ENCODE results near the gene STARD13.

DNA sequence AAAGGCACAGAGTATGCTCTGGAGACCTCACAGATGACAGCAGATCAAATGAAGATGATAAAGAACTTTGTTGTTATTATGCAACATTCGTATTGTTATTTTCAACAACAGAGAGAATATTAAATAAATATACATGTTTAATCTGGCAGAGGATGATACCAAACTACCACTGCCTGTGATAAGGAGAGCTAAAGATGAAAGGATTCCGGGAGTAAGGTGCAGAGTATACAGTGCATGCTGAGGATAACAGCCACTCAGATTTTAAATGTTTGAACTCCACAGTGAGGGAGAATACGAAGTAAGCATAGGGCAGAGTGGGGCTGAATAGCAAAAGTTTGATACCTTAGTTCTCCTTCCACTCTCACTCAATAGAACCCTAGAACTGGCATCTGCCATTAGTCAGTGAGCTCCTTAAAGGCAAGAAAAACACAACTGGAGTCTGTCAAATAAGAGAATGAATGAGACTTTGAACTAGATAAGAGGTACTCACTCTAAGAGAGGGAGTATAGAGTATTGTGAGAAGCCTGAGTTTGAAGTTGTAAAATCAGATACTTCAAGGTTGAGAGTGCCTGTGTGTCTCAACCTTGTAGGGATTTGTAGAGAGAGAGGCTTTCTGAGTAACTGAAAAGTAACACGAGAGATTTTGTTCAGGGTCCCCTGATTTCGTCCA is 78.5 kb downstream of the STARD13 start:
- TF ChIP-seq, protein P1, sequence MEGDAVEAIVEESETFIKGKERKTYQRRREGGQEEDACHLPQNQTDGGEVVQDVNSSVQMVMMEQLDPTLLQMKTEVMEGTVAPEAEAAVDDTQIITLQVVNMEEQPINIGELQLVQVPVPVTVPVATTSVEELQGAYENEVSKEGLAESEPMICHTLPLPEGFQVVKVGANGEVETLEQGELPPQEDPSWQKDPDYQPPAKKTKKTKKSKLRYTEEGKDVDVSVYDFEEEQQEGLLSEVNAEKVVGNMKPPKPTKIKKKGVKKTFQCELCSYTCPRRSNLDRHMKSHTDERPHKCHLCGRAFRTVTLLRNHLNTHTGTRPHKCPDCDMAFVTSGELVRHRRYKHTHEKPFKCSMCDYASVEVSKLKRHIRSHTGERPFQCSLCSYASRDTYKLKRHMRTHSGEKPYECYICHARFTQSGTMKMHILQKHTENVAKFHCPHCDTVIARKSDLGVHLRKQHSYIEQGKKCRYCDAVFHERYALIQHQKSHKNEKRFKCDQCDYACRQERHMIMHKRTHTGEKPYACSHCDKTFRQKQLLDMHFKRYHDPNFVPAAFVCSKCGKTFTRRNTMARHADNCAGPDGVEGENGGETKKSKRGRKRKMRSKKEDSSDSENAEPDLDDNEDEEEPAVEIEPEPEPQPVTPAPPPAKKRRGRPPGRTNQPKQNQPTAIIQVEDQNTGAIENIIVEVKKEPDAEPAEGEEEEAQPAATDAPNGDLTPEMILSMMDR (IDR thresholded peaks at IDR 0.05; ENCODE audit: insufficient read depth, low read length): no peak
- no peak for TF ChIP-seq POLR2AphosphoS5 (IDR thresholded peaks at IDR 0.05; ENCODE audit: low read depth)
- TF ChIP-seq, protein P2, sequence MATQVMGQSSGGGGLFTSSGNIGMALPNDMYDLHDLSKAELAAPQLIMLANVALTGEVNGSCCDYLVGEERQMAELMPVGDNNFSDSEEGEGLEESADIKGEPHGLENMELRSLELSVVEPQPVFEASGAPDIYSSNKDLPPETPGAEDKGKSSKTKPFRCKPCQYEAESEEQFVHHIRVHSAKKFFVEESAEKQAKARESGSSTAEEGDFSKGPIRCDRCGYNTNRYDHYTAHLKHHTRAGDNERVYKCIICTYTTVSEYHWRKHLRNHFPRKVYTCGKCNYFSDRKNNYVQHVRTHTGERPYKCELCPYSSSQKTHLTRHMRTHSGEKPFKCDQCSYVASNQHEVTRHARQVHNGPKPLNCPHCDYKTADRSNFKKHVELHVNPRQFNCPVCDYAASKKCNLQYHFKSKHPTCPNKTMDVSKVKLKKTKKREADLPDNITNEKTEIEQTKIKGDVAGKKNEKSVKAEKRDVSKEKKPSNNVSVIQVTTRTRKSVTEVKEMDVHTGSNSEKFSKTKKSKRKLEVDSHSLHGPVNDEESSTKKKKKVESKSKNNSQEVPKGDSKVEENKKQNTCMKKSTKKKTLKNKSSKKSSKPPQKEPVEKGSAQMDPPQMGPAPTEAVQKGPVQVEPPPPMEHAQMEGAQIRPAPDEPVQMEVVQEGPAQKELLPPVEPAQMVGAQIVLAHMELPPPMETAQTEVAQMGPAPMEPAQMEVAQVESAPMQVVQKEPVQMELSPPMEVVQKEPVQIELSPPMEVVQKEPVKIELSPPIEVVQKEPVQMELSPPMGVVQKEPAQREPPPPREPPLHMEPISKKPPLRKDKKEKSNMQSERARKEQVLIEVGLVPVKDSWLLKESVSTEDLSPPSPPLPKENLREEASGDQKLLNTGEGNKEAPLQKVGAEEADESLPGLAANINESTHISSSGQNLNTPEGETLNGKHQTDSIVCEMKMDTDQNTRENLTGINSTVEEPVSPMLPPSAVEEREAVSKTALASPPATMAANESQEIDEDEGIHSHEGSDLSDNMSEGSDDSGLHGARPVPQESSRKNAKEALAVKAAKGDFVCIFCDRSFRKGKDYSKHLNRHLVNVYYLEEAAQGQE (IDR thresholded peaks at IDR 0.05; ENCODE audit: insufficient replicate concordance, low read depth): no peak
- TF ChIP-seq SPI1 (IDR thresholded peaks at IDR 0.05; ENCODE audit: borderline replicate concordance, low read depth): no peak
